ENCODE data around the gene WRAP73. TPM values are rescaled to one million over a fixed set of nuclear protein-coding genes. Genes with fewer than 3 reads are reported as not detected.
A peak's percentile ranks its signal among the peaks of the same experiment; 100 is the strongest.
"Not testable (repeated sequence)": the region's sequence is repeated elsewhere in the genome, so short reads cannot be mapped to it uniquely, and the experiment has no call there.

The WRAP73 gene
- polyA plus RNA-seq, 4 donors, result 16.2 to 36.9 (median 29.3) TPM

DNA sequence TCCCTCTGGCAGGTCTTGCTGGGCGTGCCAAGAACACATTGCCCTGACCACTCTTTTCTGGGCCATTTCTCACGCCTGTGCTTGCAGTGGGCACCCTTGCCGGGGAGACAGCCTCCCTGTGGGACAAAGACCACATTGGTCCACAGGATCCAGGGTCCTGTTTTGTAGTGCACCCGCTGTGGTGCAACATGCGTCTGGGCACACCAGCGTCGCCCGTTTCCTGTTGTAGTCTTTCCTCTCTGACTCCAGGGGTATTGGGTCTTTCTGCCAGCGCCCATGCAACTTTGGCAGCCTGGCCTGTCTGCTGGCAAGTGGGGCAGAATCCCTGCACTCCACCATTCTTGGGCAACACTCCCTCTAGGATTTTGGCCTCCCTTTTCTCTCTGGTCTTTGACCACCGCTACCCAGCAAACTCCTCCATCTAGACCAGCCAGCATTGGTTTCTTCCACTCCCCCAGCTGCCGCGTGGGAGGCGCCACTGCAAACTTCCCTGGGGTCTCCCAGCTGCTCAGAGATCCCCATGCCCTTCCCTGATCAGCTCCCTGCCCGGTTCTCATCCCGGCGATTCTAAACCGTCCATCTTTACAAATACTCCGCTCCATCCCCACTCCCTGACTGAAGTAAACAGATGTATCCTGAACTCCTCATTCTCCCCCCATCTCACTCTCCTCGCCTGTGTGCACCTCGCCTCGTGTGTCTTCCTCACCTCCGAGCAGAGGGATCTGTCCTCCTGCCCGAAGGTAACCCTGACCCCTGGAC is 26.3 kb downstream of the WRAP73 start:
- FAIRE-seq (no peak), DNase-seq (peak in 1 of 2 donors; percentile 36)
- peak overlapping the region in 2 of 3 donors; percentile 25 to 55 for H3K27ac ChIP-seq (ENCODE audit: low read depth in 1 of 3, low read length in 2 of 3)
- peaks cover 1 to 22% (median 12%) of the 10 kb centered on the region in 3 donors for H3K36me3 ChIP-seq (ENCODE audit: control insufficient read depth in 3 of 3, insufficient read depth in 2 of 3, low read depth in 1 of 3, low read length in 3 of 3)
- peaks cover 2 to 29% (median 10%) of the 10 kb centered on the region in 3 donors for H3K4me1 ChIP-seq (ENCODE audit: control insufficient read depth in 3 of 3, insufficient read depth in 2 of 3, low read depth in 1 of 3, low read length in 2 of 3)
- peak overlapping the region; percentile 66 to 81 (median 75) for H3K4me3 ChIP-seq (ENCODE audit: low read depth in 1 of 3, low read length in 3 of 3)
- WGBS, 3 donors, result 34 to 40% (median 35%) methylated on average over 23 of the region's 23 CpGs
- no peaks in the 10 kb centered on the region for H3K9me3 ChIP-seq (ENCODE audit: control insufficient read depth in 2 of 2, insufficient read depth in 1 of 2, low read depth in 1 of 2, low read length in 1 of 2)
- no peaks in the 10 kb centered on the region for H3K27me3 ChIP-seq (ENCODE audit: control insufficient read depth in 3 of 3, insufficient read depth in 3 of 3, low read length in 3 of 3)

- H3K4me3 ChIP-seq (ENCODE audit: low read depth in 1 of 3, low read length in 3 of 3); H3K27ac ChIP-seq (ENCODE audit: low read depth in 1 of 3, low read length in 2 of 3); DNase-seq; H3K9me3 ChIP-seq (ENCODE audit: control insufficient read depth in 2 of 2, insufficient read depth in 1 of 2, low read depth in 1 of 2, low read length in 1 of 2); H3K36me3 ChIP-seq (ENCODE audit: control insufficient read depth in 3 of 3, insufficient read depth in 2 of 3, low read depth in 1 of 3, low read length in 3 of 3); H3K27me3 ChIP-seq (ENCODE audit: control insufficient read depth in 3 of 3, insufficient read depth in 3 of 3, low read length in 3 of 3); FAIRE-seq: not testable (repeated sequence)
- 79 to 89% (median 85%) methylated on average over 9 of the region's 9 CpGs for WGBS, 3 donors
- peaks cover 2 to 30% (median 10%) of the 10 kb centered on the region in 3 donors for H3K4me1 ChIP-seq (ENCODE audit: control insufficient read depth in 3 of 3, insufficient read depth in 2 of 3, low read depth in 1 of 3, low read length in 2 of 3)
Observed at GRCh38 chr1:3622102-3622501, 27.8 kb downstream of the WRAP73 start.

DNA sequence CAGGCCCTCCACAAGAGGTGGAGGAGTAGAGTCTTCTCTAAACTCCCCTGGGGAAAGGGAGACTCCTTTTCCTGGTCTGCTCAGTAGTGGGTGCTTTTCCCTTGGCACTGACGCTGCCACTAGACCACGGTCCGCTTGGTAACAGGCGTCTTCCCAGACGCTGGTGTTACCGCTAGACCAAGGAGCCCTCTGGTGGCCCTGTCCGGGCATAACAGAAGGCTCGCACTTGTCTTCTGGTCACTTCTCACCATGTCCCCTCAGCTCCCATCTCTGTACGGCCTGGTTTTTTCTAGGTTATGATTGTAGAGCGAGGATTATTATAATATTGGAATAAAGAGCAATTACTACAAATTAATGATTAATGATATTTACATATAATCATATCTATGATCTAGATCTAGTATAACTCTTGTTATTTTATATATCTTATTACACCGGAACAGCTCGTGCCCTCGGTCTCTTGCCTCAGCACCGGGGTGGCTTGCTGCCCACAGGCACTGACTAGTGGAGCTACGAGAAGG is 28.7 kb downstream of the WRAP73 start:
- 17 to 24% (median 17%) methylated on average over 10 to 15 of the region's 15 CpGs for WGBS, 3 donors
- not testable (repeated sequence) for FAIRE-seq; H3K27ac ChIP-seq (ENCODE audit: low read depth in 1 of 3, low read length in 2 of 3); H3K4me3 ChIP-seq (ENCODE audit: low read depth in 1 of 3, low read length in 3 of 3); H3K27me3 ChIP-seq (ENCODE audit: control insufficient read depth in 3 of 3, insufficient read depth in 3 of 3, low read length in 3 of 3); H3K9me3 ChIP-seq (ENCODE audit: control insufficient read depth in 2 of 2, insufficient read depth in 1 of 2, low read depth in 1 of 2, low read length in 1 of 2); H3K36me3 ChIP-seq (ENCODE audit: control insufficient read depth in 3 of 3, insufficient read depth in 2 of 3, low read depth in 1 of 3, low read length in 3 of 3)
- peak in 1 of 2 donors; percentile 32 for DNase-seq
- peaks cover 2 to 29% (median 10%) of the 10 kb centered on the region in 3 donors for H3K4me1 ChIP-seq (ENCODE audit: control insufficient read depth in 3 of 3, insufficient read depth in 2 of 3, low read depth in 1 of 3, low read length in 2 of 3)

- 68 to 86% (median 72%) methylated on average over 12 of the region's 12 CpGs for WGBS, 3 donors
- Histone ChIP-seq H3K27ac (ENCODE audit: low read depth in 1 of 3, low read length in 2 of 3) (no peak overlapping the region), H3K9me3 (ENCODE audit: control insufficient read depth in 2 of 2, insufficient read depth in 1 of 2, low read depth in 1 of 2, low read length in 1 of 2) (no peaks in the 10 kb centered on the region), H3K4me1 (ENCODE audit: control insufficient read depth in 3 of 3, insufficient read depth in 2 of 3, low read depth in 1 of 3, low read length in 2 of 3) (peaks cover 2 to 24% (median 10%) of the 10 kb centered on the region in 3 donors), H3K27me3 (ENCODE audit: control insufficient read depth in 3 of 3, insufficient read depth in 3 of 3, low read length in 3 of 3) (no peaks in the 10 kb centered on the region), H3K36me3 (ENCODE audit: control insufficient read depth in 3 of 3, insufficient read depth in 2 of 3, low read depth in 1 of 3, low read length in 3 of 3) (no peaks in the 10 kb centered on the region), H3K4me3 (ENCODE audit: low read depth in 1 of 3, low read length in 3 of 3) (no peak overlapping the region)
- DNase-seq, result no peak
- FAIRE-seq, result no peak
Observed at GRCh38 chr1:3620708-3621107, 29.2 kb downstream of the WRAP73 start.

GRCh38 chr1:3618881-3619671 is 30.8 kb downstream of the WRAP73 start:
- WGBS, 3 donors, result 13 to 21% (median 16%) methylated on average over 18 to 21 of the region's 21 CpGs
- no peaks in the 10 kb centered on the region for H3K27me3 ChIP-seq (ENCODE audit: control insufficient read depth in 3 of 3, insufficient read depth in 3 of 3, low read length in 3 of 3)
- no peak overlapping the region for H3K4me3 ChIP-seq (ENCODE audit: low read depth in 1 of 3, low read length in 3 of 3)
- no peaks in the 10 kb centered on the region for H3K9me3 ChIP-seq (ENCODE audit: control insufficient read depth in 2 of 2, insufficient read depth in 1 of 2, low read depth in 1 of 2, low read length in 1 of 2)
- no peak overlapping the region for H3K27ac ChIP-seq (ENCODE audit: low read depth in 1 of 3, low read length in 2 of 3)
- peaks cover 2 to 22% (median 10%) of the 10 kb centered on the region in 3 donors for H3K4me1 ChIP-seq (ENCODE audit: control insufficient read depth in 3 of 3, insufficient read depth in 2 of 3, low read depth in 1 of 3, low read length in 2 of 3)
- peak; percentile 74 to 86 for DNase-seq
- no peaks in the 10 kb centered on the region for H3K36me3 ChIP-seq (ENCODE audit: control insufficient read depth in 3 of 3, insufficient read depth in 2 of 3, low read depth in 1 of 3, low read length in 3 of 3)
- FAIRE-seq, result no peak

GRCh38 chr1:3618531-3618880 is 31.4 kb downstream of the WRAP73 start:
- DNase-seq, result no peak
- FAIRE-seq, result no peak
- WGBS, 3 donors, result 67 to 79% (median 73%) methylated on average over 9 of the region's 9 CpGs
- Histone ChIP-seq H3K27ac (ENCODE audit: low read depth in 1 of 3, low read length in 2 of 3) (no peak overlapping the region), H3K4me3 (ENCODE audit: low read depth in 1 of 3, low read length in 3 of 3) (no peak overlapping the region), H3K4me1 (ENCODE audit: control insufficient read depth in 3 of 3, insufficient read depth in 2 of 3, low read depth in 1 of 3, low read length in 2 of 3) (peaks cover 0 to 22% (median 7%) of the 10 kb centered on the region in 3 donors), H3K27me3 (ENCODE audit: control insufficient read depth in 3 of 3, insufficient read depth in 3 of 3, low read length in 3 of 3) (no peaks in the 10 kb centered on the region), H3K36me3 (ENCODE audit: control insufficient read depth in 3 of 3, insufficient read depth in 2 of 3, low read depth in 1 of 3, low read length in 3 of 3) (no peaks in the 10 kb centered on the region), H3K9me3 (ENCODE audit: control insufficient read depth in 2 of 2, insufficient read depth in 1 of 2, low read depth in 1 of 2, low read length in 1 of 2) (no peaks in the 10 kb centered on the region)

DNA sequence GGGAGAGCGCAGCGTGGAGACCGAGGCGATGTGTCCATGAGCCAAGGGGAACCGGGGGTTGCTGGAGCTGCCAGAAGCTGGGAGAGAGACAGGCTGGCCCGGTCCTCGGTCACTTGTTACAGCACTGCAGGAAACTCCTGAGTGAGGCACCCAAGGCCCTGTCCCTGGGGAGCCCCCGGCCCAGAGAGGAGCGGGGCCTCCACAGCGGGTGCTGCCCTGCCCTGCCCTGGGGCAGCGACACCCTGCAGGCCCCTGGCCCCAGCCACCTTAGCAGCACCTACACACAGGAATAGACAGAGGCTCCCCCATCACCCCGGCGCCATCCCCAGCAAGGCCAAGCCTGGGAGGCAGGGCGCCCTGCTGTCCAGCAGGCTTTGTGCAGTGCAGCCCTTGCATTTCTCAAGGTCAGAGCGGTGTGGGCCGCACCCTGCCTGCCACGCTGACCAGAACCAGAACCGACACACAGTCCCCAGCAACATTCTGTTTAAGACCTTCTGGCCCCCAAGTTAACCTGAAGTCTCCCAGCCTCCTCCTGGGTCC is 32.0 kb downstream of the WRAP73 start:
- 80 to 85% (median 83%) methylated on average over 13 to 18 of the region's 18 CpGs for WGBS, 3 donors
- FAIRE-seq (no peak), DNase-seq (no peak)
- Histone ChIP-seq H3K4me1 (ENCODE audit: control insufficient read depth in 3 of 3, insufficient read depth in 2 of 3, low read depth in 1 of 3, low read length in 2 of 3) (peaks cover 0 to 24% (median 1%) of the 10 kb centered on the region in 3 donors), H3K4me3 (ENCODE audit: low read depth in 1 of 3, low read length in 3 of 3) (no peak overlapping the region), H3K9me3 (ENCODE audit: control insufficient read depth in 2 of 2, insufficient read depth in 1 of 2, low read depth in 1 of 2, low read length in 1 of 2) (no peaks in the 10 kb centered on the region), H3K36me3 (ENCODE audit: control insufficient read depth in 3 of 3, insufficient read depth in 2 of 3, low read depth in 1 of 3, low read length in 3 of 3) (no peaks in the 10 kb centered on the region), H3K27ac (ENCODE audit: low read depth in 1 of 3, low read length in 2 of 3) (no peak overlapping the region), H3K27me3 (ENCODE audit: control insufficient read depth in 3 of 3, insufficient read depth in 3 of 3, low read length in 3 of 3) (no peaks in the 10 kb centered on the region)

GRCh38 chr1:3616861-3617260 is 33.0 kb downstream of the WRAP73 start:
- no peak for DNase-seq
- H3K27ac ChIP-seq (ENCODE audit: low read depth in 1 of 3, low read length in 2 of 3), result no peak overlapping the region
- H3K9me3 ChIP-seq (ENCODE audit: control insufficient read depth in 2 of 2, insufficient read depth in 1 of 2, low read depth in 1 of 2, low read length in 1 of 2), result no peaks in the 10 kb centered on the region
- H3K27me3 ChIP-seq (ENCODE audit: control insufficient read depth in 3 of 3, insufficient read depth in 3 of 3, low read length in 3 of 3), result peaks cover 0 to 3% (median 0%) of the 10 kb centered on the region in 3 donors
- H3K4me1 ChIP-seq (ENCODE audit: control insufficient read depth in 3 of 3, insufficient read depth in 2 of 3, low read depth in 1 of 3, low read length in 2 of 3), result peaks cover 0 to 24% (median 0%) of the 10 kb centered on the region in 3 donors
- 74 to 84% (median 80%) methylated on average over 6 to 9 of the region's 9 CpGs for WGBS, 3 donors
- H3K4me3 ChIP-seq (ENCODE audit: low read depth in 1 of 3, low read length in 3 of 3), result no peak overlapping the region
- FAIRE-seq, result no peak
- no peaks in the 10 kb centered on the region for H3K36me3 ChIP-seq (ENCODE audit: control insufficient read depth in 3 of 3, insufficient read depth in 2 of 3, low read depth in 1 of 3, low read length in 3 of 3)
